ENCODE data around the gene ANKRD13A. TPM values are rescaled to one million over a fixed set of nuclear protein-coding genes. Genes with fewer than 3 reads are reported as not detected.

The ANKRD13A gene
- total RNA-seq, 1 experiment from 2014 or later = 34.5 TPM

- CTCF ChIA-PET = no interaction called here
- BruUV-seq (replicated peaks) = no TSS peak
- no peak overlapping the region for H3K27ac Mint-ChIP-seq (ENCODE audit: unreplicated experiment)
- intact Hi-C loops (cut with micrococcal nuclease; ENCODE audit: unreplicated experiment) = no loop called here
- H3K4me3 Mint-ChIP-seq (ENCODE audit: low read depth, unreplicated experiment) = no peak overlapping the region
- no peak for TF ChIP-seq CTCF (IDR thresholded peaks at IDR 0.05; ENCODE audit: unreplicated experiment)
- H3K36me3 Mint-ChIP-seq (ENCODE audit: insufficient read depth, unreplicated experiment) = peaks cover 15% of the 10 kb centered on the region
- no peak for DNase-seq
- H3K27me3 Mint-ChIP-seq (ENCODE audit: unreplicated experiment) = no peaks in the 10 kb centered on the region
- peaks cover under 1% of the 10 kb centered on the region for H3K4me1 Mint-ChIP-seq (ENCODE audit: low read depth, unreplicated experiment)
- H3K9me3 Mint-ChIP-seq (ENCODE audit: low read depth, unreplicated experiment) = no peaks in the 10 kb centered on the region
Observed at GRCh38 chr12:109988903-109989302, 10.3 kb upstream of the ANKRD13A start.

- Mint-ChIP-seq H3K4me1 (ENCODE audit: low read depth, unreplicated experiment) (peaks cover 5% of the 10 kb centered on the region), H3K27ac (ENCODE audit: unreplicated experiment) (no peak overlapping the region), H3K27me3 (ENCODE audit: unreplicated experiment) (no peaks in the 10 kb centered on the region), H3K9me3 (ENCODE audit: low read depth, unreplicated experiment) (no peaks in the 10 kb centered on the region), H3K4me3 (ENCODE audit: low read depth, unreplicated experiment) (no peak overlapping the region), H3K36me3 (ENCODE audit: insufficient read depth, unreplicated experiment) (peaks cover 17% of the 10 kb centered on the region)
- DNase-seq = no peak
- CTCF ChIA-PET = no interaction called here
- no TSS peak for BruUV-seq (replicated peaks)
- no peak for TF ChIP-seq CTCF (IDR thresholded peaks at IDR 0.05; ENCODE audit: unreplicated experiment)
- intact Hi-C loops (cut with micrococcal nuclease; ENCODE audit: unreplicated experiment) = no loop called here
Observed at GRCh38 chr12:109989380-109989779, 9.8 kb upstream of the ANKRD13A start.

DNA sequence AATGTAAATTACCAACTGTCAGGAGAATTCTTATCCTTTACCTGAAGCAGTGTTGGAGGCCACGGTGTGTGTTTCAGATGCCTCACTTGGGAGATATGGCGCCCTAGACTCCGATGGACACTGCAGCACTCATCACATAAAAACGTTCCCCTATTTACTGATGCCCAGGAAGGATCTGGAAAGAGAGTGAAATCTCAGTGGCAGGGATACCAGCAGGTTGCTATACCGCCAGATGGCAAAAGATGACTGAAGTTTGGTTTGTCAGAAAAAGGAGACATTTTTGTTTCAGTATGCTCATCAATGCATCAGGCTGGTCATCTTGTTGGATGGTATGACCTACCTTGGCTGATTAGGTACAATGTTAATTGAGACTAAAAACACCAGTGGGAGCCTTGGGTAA, 7.6 kb upstream of the ANKRD13A start:
- Mint-ChIP-seq H3K27me3 (ENCODE audit: unreplicated experiment) (no peaks in the 10 kb centered on the region), H3K4me1 (ENCODE audit: low read depth, unreplicated experiment) (peaks cover 14% of the 10 kb centered on the region), H3K9me3 (ENCODE audit: low read depth, unreplicated experiment) (no peaks in the 10 kb centered on the region), H3K36me3 (ENCODE audit: insufficient read depth, unreplicated experiment) (peaks cover 26% of the 10 kb centered on the region), H3K4me3 (ENCODE audit: low read depth, unreplicated experiment) (no peak overlapping the region), H3K27ac (ENCODE audit: unreplicated experiment) (no peak overlapping the region)
- CTCF ChIA-PET = interaction anchor here (0.7 kb wide), 1 partner anchor 11 kb away, joined by 4 read pairs; no protein-coding TSS in a partner anchor
- no peak for DNase-seq
- no TSS peak for BruUV-seq (replicated peaks)
- intact Hi-C loops (cut with micrococcal nuclease; ENCODE audit: unreplicated experiment) = no loop called here
- TF ChIP-seq CTCF (IDR thresholded peaks at IDR 0.05; ENCODE audit: unreplicated experiment) = no peak

DNA sequence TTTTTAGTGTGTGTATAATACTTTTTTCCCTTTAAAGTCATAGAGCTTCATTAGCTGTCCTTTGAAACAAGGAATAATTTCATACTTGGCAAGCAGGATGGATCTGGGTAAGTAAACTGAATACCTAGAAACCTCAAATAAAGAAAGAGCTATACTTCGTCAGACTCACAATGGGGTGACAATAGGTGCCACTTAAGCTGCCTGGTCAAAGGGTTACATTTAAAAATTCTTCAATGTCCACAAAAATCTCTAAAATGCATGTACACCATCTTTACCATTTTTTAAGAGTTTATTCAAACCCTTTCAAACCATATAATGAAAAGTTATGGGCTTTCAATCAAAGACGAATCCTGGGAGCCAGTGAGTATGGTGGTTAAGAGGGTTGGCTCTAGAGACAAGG, 6.1 kb upstream of the ANKRD13A start:
- intact Hi-C loops (cut with micrococcal nuclease; ENCODE audit: unreplicated experiment) = no loop called here
- no peak for DNase-seq
- H3K4me1 Mint-ChIP-seq (ENCODE audit: low read depth, unreplicated experiment) = peaks cover 15% of the 10 kb centered on the region
- H3K9me3 Mint-ChIP-seq (ENCODE audit: low read depth, unreplicated experiment) = no peaks in the 10 kb centered on the region
- no peak overlapping the region for H3K4me3 Mint-ChIP-seq (ENCODE audit: low read depth, unreplicated experiment)
- no peaks in the 10 kb centered on the region for H3K27me3 Mint-ChIP-seq (ENCODE audit: unreplicated experiment)
- no TSS peak for BruUV-seq (replicated peaks)
- TF ChIP-seq CTCF (IDR thresholded peaks at IDR 0.05; ENCODE audit: unreplicated experiment) = no peak
- H3K36me3 Mint-ChIP-seq (ENCODE audit: insufficient read depth, unreplicated experiment) = peaks cover 26% of the 10 kb centered on the region
- CTCF ChIA-PET = interaction anchor here (0.6 to 0.7 kb wide), 2 partner anchors 20 to 332 kb away, joined by 3 to 5 read pairs; no protein-coding TSS in a partner anchor
- H3K27ac Mint-ChIP-seq (ENCODE audit: unreplicated experiment) = no peak overlapping the region
